Stomach (tissue), 9 donors: Measurements from ENCODE around the gene C3orf22. TPM values are rescaled to one million over a fixed set of nuclear protein-coding genes. Genes with fewer than 3 reads are reported as not detected.

Experiments
- DNase-seq, 2 donors: peaks; one replicate each; pipeline versions ENCODE4 v3.0.0 to v3.0.0-alpha.2; 2013 to 2019
- H3K27ac ChIP-seq, 5 donors: fragments of 200-600 bp in 4 of 5; sonication (generic) in 4 of 5; one replicate each; pipeline ENCODE4 v1.5.1; 2013 to 2019; ENCODE audit warnings: mild to moderate bottlenecking in 1 of 5, moderate library complexity in 1 of 5
- H3K27me3 ChIP-seq, 3 donors: fragments of 200-600 bp; sonication (generic); one replicate each; pipeline ENCODE4 v1.5.1; 2017 to 2019; ENCODE audit warnings: mixed run types in 1 of 3
- H3K36me3 ChIP-seq, 4 donors: fragments of 200-600 bp; sonication (generic); 1 replicate in 3 of 4; 2 replicates in 1 of 4; pipeline ENCODE4 v1.5.1; 2016 to 2019
- H3K4me1 ChIP-seq, 4 donors: fragments of 200-600 bp; sonication (generic); one replicate each; pipeline ENCODE4 v1.5.1; 2016 to 2019
- H3K4me3 ChIP-seq, 4 donors: fragments of 200-600 bp; sonication (generic) in 3 of 4; one replicate each; pipeline ENCODE4 v1.5.1; 2016 to 2019; ENCODE audit warnings: mild to moderate bottlenecking in 1 of 4
- H3K9me3 ChIP-seq, 4 donors: fragments of 200-600 bp; sonication (generic); one replicate each; pipeline ENCODE4 v1.5.1; 2016 to 2019
- CTCF ChIP-seq, 7 experiments: fragments of 450-650 bp in 4 of 7; fragments of 200-600 bp in 3 of 7; sonication (generic) in 3 of 7; IDR thresholded peaks; one replicate each; pipeline ENCODE4 v1.5.1; 2016 to 2019; ENCODE audit warnings: antibody characterized with exemption in 7 of 7, control low read depth in 2 of 7, mild to moderate bottlenecking in 1 of 7
- EP300 ChIP-seq: sonication (generic); formaldehyde crosslinking; IDR thresholded peaks from one replicate; pipeline ENCODE4 v1.6.1; 2017; ENCODE audit warnings: antibody characterized with exemption
- POLR2A ChIP-seq, 4 donors: fragments of 450-650 bp; IDR thresholded peaks; one replicate each; pipeline ENCODE4 v1.6.1; 2016; ENCODE audit warnings: antibody characterized with exemption in 4 of 4, control low read depth in 2 of 4, mild to moderate bottlenecking in 1 of 4, moderate library complexity in 1 of 4
- POLR2AphosphoS5 ChIP-seq, 3 donors: sonication (generic); formaldehyde crosslinking; IDR thresholded peaks; one replicate each; pipeline ENCODE4 v1.6.1; 2016; ENCODE audit warnings: antibody characterized with exemption in 3 of 3
- WGBS, 5 donors: extraction: QIAGEN DNeasy Blood & Tissue Kit in 3 of 5; methylation state at CpG; one replicate each; pipeline versions ENCODE4 v1.1.5 to v1.1.7; 2013 to 2018; 5-methylcytosine and 5-hydroxymethylcytosine counted together
- intact Hi-C: fragments of 100-400 bp; cut with DNase I; formaldehyde crosslinking; loops from one replicate; pipeline ENCODE4 v1.15.1; 2023; ENCODE audit warnings: low total_unique reads
- polyA plus RNA-seq, 3 donors: library from polyadenylated mRNA; stranded (reverse); fragments of 200-250 nt; gene quantifications; one replicate each; pipeline ENCODE4 v1.2.3, GENCODE V29; 2013
- total RNA-seq, 5 donors: library from RNA; depleted of rRNA; stranded (reverse); fragments of >200 nt; gene quantifications; one replicate each; pipeline versions ENCODE4 v1.1.0 to v1.2.3, GENCODE V29; 2014 to 2016
- donor health status: healthy with polysubstance abuse.
- donor health status: Bipolar disorder and iron deficiency.
- donor health status: healthy.

The C3orf22 gene
- total and polyA plus RNA-seq, 8 donors, result not detected

GRCh38 chr3:126525091-126525852 lies 33.5 kb downstream of the C3orf22 start:
- no peaks in the 10 kb centered on the region for H3K9me3 ChIP-seq
- H3K4me3 ChIP-seq, result peak overlapping the region in 1 of 4 donors; percentile 55
- 53 to 66% (median 55%) methylated on average over 12 of the region's 12 CpGs for WGBS, 5 donors
- H3K4me1 ChIP-seq, result peaks cover 14 to 36% (median 22%) of the 10 kb centered on the region in 4 donors
- no peak for TF ChIP-seq POLR2A (IDR thresholded peaks at IDR 0.05)
- no peak for TF ChIP-seq CTCF (IDR thresholded peaks at IDR 0.05)
- TF ChIP-seq EP300, result no peak
- TF ChIP-seq POLR2AphosphoS5 (IDR thresholded peaks at IDR 0.05), result no peak
- peak in 1 of 2 donors; percentile 75 for DNase-seq
- peaks cover 0 to 45% (median 20%) of the 10 kb centered on the region in 3 donors for H3K27me3 ChIP-seq
- no peak overlapping the region for H3K27ac ChIP-seq
- H3K36me3 ChIP-seq, result no peaks in the 10 kb centered on the region
- intact Hi-C loops, result no loop called here

GRCh38 chr3:126524429-126524988 lies 34.2 kb downstream of the C3orf22 start:
- peak in 1 of 2 donors; percentile 49 for DNase-seq
- Histone ChIP-seq H3K36me3 (no peaks in the 10 kb centered on the region), H3K4me3 (peak overlapping the region; percentile 38 to 55 (median 48)), H3K4me1 (peaks cover 14 to 36% (median 22%) of the 10 kb centered on the region in 4 donors), H3K9me3 (no peaks in the 10 kb centered on the region), H3K27ac (peak overlapping the region in 2 of 5 donors; percentile 44 to 63), H3K27me3 (peaks cover 0 to 45% (median 20%) of the 10 kb centered on the region in 3 donors)
- WGBS, 5 donors, result 6 to 20% (median 7%) methylated on average over 16 to 31 of the region's 31 CpGs
- intact Hi-C loops, result no loop called here
- no peak for TF ChIP-seq POLR2AphosphoS5 (IDR thresholded peaks at IDR 0.05)
- no peak for TF ChIP-seq POLR2A (IDR thresholded peaks at IDR 0.05)
- no peak for TF ChIP-seq EP300
- TF ChIP-seq CTCF (IDR thresholded peaks at IDR 0.05), result no peak

- H3K4me3 ChIP-seq, result peak within 1 kb of the TSS; percentile 38 to 55 (median 48)
- DNase-seq, result peak; percentile 46 to 85
- WGBS, 5 donors, result 4 to 22% (median 5%) methylated on average over 8 to 56 of the region's 56 CpGs
- intact Hi-C loops, result no loop called here
- no peaks in the 10 kb centered on the region for H3K9me3 ChIP-seq
- peak within 1 kb of the TSS in 2 of 5 donors; percentile 44 to 63 for H3K27ac ChIP-seq
- peaks cover 0 to 45% (median 20%) of the 10 kb centered on the region in 3 donors for H3K27me3 ChIP-seq
- TF ChIP-seq EP300 (no peak), CTCF (IDR thresholded peaks at IDR 0.05) (no peak), POLR2A (IDR thresholded peaks at IDR 0.05) (no peak), POLR2AphosphoS5 (IDR thresholded peaks at IDR 0.05) (no peak)
- no peaks in the 10 kb centered on the region for H3K36me3 ChIP-seq
- H3K4me1 ChIP-seq, result peaks cover 14 to 36% (median 22%) of the 10 kb centered on the region in 4 donors
Observed at GRCh38 chr3:126523745-126524428, 34.8 kb downstream of the C3orf22 start, which contains the start of gene CHST13. Gene CHST13 (plus strand): TSS chr3:126524155. CDS start chr3:126524333, 178 bp downstream.

GRCh38 chr3:126522363-126522788 lies 36.4 kb downstream of the C3orf22 start:
- intact Hi-C loops, result no loop called here
- WGBS, 5 donors, result 1 to 6% (median 2%) methylated on average over 6 of the region's 6 CpGs
- Histone ChIP-seq H3K4me3 (no peak overlapping the region), H3K9me3 (no peaks in the 10 kb centered on the region), H3K36me3 (no peaks in the 10 kb centered on the region), H3K27ac (no peak overlapping the region), H3K27me3 (peaks cover 0 to 52% (median 20%) of the 10 kb centered on the region in 3 donors), H3K4me1 (peaks cover 14 to 24% (median 22%) of the 10 kb centered on the region in 4 donors)
- peak; percentile 55 to 78 for DNase-seq
- peak in 6 of 7 experiments; percentile 13 to 98 (median 85) for TF ChIP-seq CTCF (IDR thresholded peaks at IDR 0.05)
- TF ChIP-seq POLR2A (IDR thresholded peaks at IDR 0.05), result no peak
